Measurements from ENCODE around the gene HSPA14. TPM values are rescaled to one million over a fixed set of nuclear protein-coding genes. Genes with fewer than 3 reads are reported as not detected.

The HSPA14 gene
- total RNA-seq, 1 donor from 2014 or later: 41.8 TPM

- Histone ChIP-seq H3K9me3 (ENCODE audit: low read depth) (no peaks in the 10 kb centered on the region), H4K20me1 (ENCODE audit: low read depth) (peaks cover 5% of the 10 kb centered on the region), H3K27ac (no peak overlapping the region), H3K9ac (no peak overlapping the region), H3K4me2 (no peak overlapping the region), H3F3A (ENCODE audit: low read depth) (peaks cover 7% of the 10 kb centered on the region), H3K4me1 (no peaks in the 10 kb centered on the region), H3K36me3 (peaks cover 54% of the 10 kb centered on the region), H3K4me3 (no peak overlapping the region), H3K27me3 (no peaks in the 10 kb centered on the region), H2AFZ (replicated peaks) (no peak overlapping the region), H3K79me2 (ENCODE audit: low read depth) (peaks cover 22% of the 10 kb centered on the region)
- peak; percentile 43 for DNase-seq (ENCODE audit: low spot score)
- Mint-ChIP-seq H3K9me3 (peaks cover 13% of the 10 kb centered on the region), H3K27ac (no peak overlapping the region), H3K27me3 (ENCODE audit: insufficient read depth, low read depth) (no peaks in the 10 kb centered on the region), H3K4me3 (no peak overlapping the region), H3K4me1 (no peaks in the 10 kb centered on the region), H3K36me3 (peaks cover 50% of the 10 kb centered on the region)
- TF ChIP-seq EZH2phosphoT487 (IDR thresholded peaks at IDR 0.05) (no peak), CTCF (IDR thresholded peaks at IDR 0.05) (peak; percentile 65)
These were observed 66.2 kb downstream of the HSPA14 start for GRCh38 chr10:14904316-14904732.

- H3F3A ChIP-seq (ENCODE audit: low read depth): peaks cover 7% of the 10 kb centered on the region
- H3K9ac ChIP-seq: no peak overlapping the region
- H3K27me3 Mint-ChIP-seq (ENCODE audit: insufficient read depth, low read depth): no peaks in the 10 kb centered on the region
- H3K27me3 ChIP-seq: no peaks in the 10 kb centered on the region
- H3K79me2 ChIP-seq (ENCODE audit: low read depth): peaks cover 17% of the 10 kb centered on the region
- H3K4me3 ChIP-seq: no peak overlapping the region
- no peak for DNase-seq (ENCODE audit: low spot score)
- peaks cover 51% of the 10 kb centered on the region for H3K36me3 Mint-ChIP-seq
- H3K4me3 Mint-ChIP-seq: no peak overlapping the region
- H3K9me3 ChIP-seq (ENCODE audit: low read depth): no peaks in the 10 kb centered on the region
- H3K9me3 Mint-ChIP-seq: peaks cover 14% of the 10 kb centered on the region
- no peaks in the 10 kb centered on the region for H3K4me1 ChIP-seq
- H3K27ac ChIP-seq: no peak overlapping the region
- TF ChIP-seq CTCF (IDR thresholded peaks at IDR 0.05) (no peak), EZH2 (IDR thresholded peaks at IDR 0.05) (no peak), EZH2phosphoT487 (IDR thresholded peaks at IDR 0.05) (no peak)
- no peak overlapping the region for H3K4me2 ChIP-seq
- no peak overlapping the region for H2AFZ ChIP-seq (replicated peaks)
- peaks cover 49% of the 10 kb centered on the region for H3K36me3 ChIP-seq
- no peak overlapping the region for H3K27ac Mint-ChIP-seq
- H4K20me1 ChIP-seq (ENCODE audit: low read depth): no peaks in the 10 kb centered on the region
- no peaks in the 10 kb centered on the region for H3K4me1 Mint-ChIP-seq
These were observed 66.8 kb downstream of the HSPA14 start for GRCh38 chr10:14904864-14905263.

- Histone ChIP-seq H4K20me1 (ENCODE audit: low read depth) (no peaks in the 10 kb centered on the region), H2AFZ (replicated peaks) (no peak overlapping the region), H3K79me2 (ENCODE audit: low read depth) (peaks cover 11% of the 10 kb centered on the region), H3K9ac (no peak overlapping the region), H3K9me3 (ENCODE audit: low read depth) (no peaks in the 10 kb centered on the region), H3K36me3 (peaks cover 50% of the 10 kb centered on the region), H3K4me3 (no peak overlapping the region), H3K4me2 (no peak overlapping the region), H3K4me1 (no peaks in the 10 kb centered on the region), H3F3A (ENCODE audit: low read depth) (peaks cover 7% of the 10 kb centered on the region), H3K27me3 (no peaks in the 10 kb centered on the region), H3K27ac (no peak overlapping the region)
- no peak overlapping the region for H3K4me3 Mint-ChIP-seq
- H3K4me1 Mint-ChIP-seq: no peaks in the 10 kb centered on the region
- TF ChIP-seq EZH2 (IDR thresholded peaks at IDR 0.05) (no peak), CTCF (IDR thresholded peaks at IDR 0.05) (no peak), EZH2phosphoT487 (IDR thresholded peaks at IDR 0.05) (no peak)
- H3K36me3 Mint-ChIP-seq: peaks cover 61% of the 10 kb centered on the region
- H3K27me3 Mint-ChIP-seq (ENCODE audit: insufficient read depth, low read depth): no peaks in the 10 kb centered on the region
- no peak for DNase-seq (ENCODE audit: low spot score)
- H3K27ac Mint-ChIP-seq: no peak overlapping the region
- peaks cover 14% of the 10 kb centered on the region for H3K9me3 Mint-ChIP-seq
These were observed 67.8 kb downstream of the HSPA14 start for GRCh38 chr10:14905890-14906289.

Data from neural progenitor cell (in vitro differentiated cells).